Stomach (tissue), 9 donors: ENCODE results near the gene PNKP. TPM values are rescaled to one million over a fixed set of nuclear protein-coding genes. Genes with fewer than 3 reads are reported as not detected.

Experiments used
- DNase-seq, 2 donors: peaks; one replicate each; pipeline versions ENCODE4 v3.0.0 to v3.0.0-alpha.2; 2013 to 2019
- H3K27ac ChIP-seq, 5 donors: fragments of 200-600 bp in 4 of 5; sonication (generic) in 4 of 5; one replicate each; pipeline ENCODE4 v1.5.1; 2013 to 2019; ENCODE audit warnings: mild to moderate bottlenecking in 1 of 5, moderate library complexity in 1 of 5
- H3K27me3 ChIP-seq, 3 donors: fragments of 200-600 bp; sonication (generic); one replicate each; pipeline ENCODE4 v1.5.1; 2017 to 2019; ENCODE audit warnings: mixed run types in 1 of 3
- H3K36me3 ChIP-seq, 4 donors: fragments of 200-600 bp; sonication (generic); 1 replicate in 3 of 4; 2 replicates in 1 of 4; pipeline ENCODE4 v1.5.1; 2016 to 2019
- H3K4me1 ChIP-seq, 4 donors: fragments of 200-600 bp; sonication (generic); one replicate each; pipeline ENCODE4 v1.5.1; 2016 to 2019
- H3K4me3 ChIP-seq, 4 donors: fragments of 200-600 bp; sonication (generic) in 3 of 4; one replicate each; pipeline ENCODE4 v1.5.1; 2016 to 2019; ENCODE audit warnings: mild to moderate bottlenecking in 1 of 4
- H3K9me3 ChIP-seq, 4 donors: fragments of 200-600 bp; sonication (generic); one replicate each; pipeline ENCODE4 v1.5.1; 2016 to 2019
- EP300 ChIP-seq: sonication (generic); formaldehyde crosslinking; IDR thresholded peaks from one replicate; pipeline ENCODE4 v1.6.1; 2017; ENCODE audit warnings: antibody characterized with exemption
- POLR2A ChIP-seq, 4 donors: fragments of 450-650 bp; IDR thresholded peaks; one replicate each; pipeline ENCODE4 v1.6.1; 2016; ENCODE audit warnings: antibody characterized with exemption in 4 of 4, control low read depth in 2 of 4, mild to moderate bottlenecking in 1 of 4, moderate library complexity in 1 of 4
- POLR2AphosphoS5 ChIP-seq, 3 donors: sonication (generic); formaldehyde crosslinking; IDR thresholded peaks; one replicate each; pipeline ENCODE4 v1.6.1; 2016; ENCODE audit warnings: antibody characterized with exemption in 3 of 3
- WGBS, 5 donors: extraction: QIAGEN DNeasy Blood & Tissue Kit in 3 of 5; methylation state at CpG; one replicate each; pipeline versions ENCODE4 v1.1.5 to v1.1.7; 2013 to 2018; 5-methylcytosine and 5-hydroxymethylcytosine counted together
- intact Hi-C: fragments of 100-400 bp; cut with DNase I; formaldehyde crosslinking; loops from one replicate; pipeline ENCODE4 v1.15.1; 2023; ENCODE audit warnings: low total_unique reads
- polyA plus RNA-seq, 3 donors: library from polyadenylated mRNA; stranded (reverse); fragments of 200-250 nt; gene quantifications; one replicate each; pipeline ENCODE4 v1.2.3, GENCODE V29; 2013
- total RNA-seq, 5 donors: library from RNA; depleted of rRNA; stranded (reverse); fragments of >200 nt; gene quantifications; one replicate each; pipeline versions ENCODE4 v1.1.0 to v1.2.3, GENCODE V29; 2014 to 2016
- TF ChIP-seq, protein P1 (sequence below), 7 experiments: fragments of 450-650 bp in 4 of 7; fragments of 200-600 bp in 3 of 7; sonication (generic) in 3 of 7; IDR thresholded peaks; one replicate each; pipeline ENCODE4 v1.5.1; 2016 to 2019; ENCODE audit warnings: antibody characterized with exemption in 7 of 7, control low read depth in 2 of 7, mild to moderate bottlenecking in 1 of 7
- donor health status: healthy with polysubstance abuse.
- donor health status: Bipolar disorder and iron deficiency.
- donor health status: healthy.

PNKP gene
- total and polyA plus RNA-seq, 8 donors = 30.3 to 208 (median 57.9) TPM

DNA sequence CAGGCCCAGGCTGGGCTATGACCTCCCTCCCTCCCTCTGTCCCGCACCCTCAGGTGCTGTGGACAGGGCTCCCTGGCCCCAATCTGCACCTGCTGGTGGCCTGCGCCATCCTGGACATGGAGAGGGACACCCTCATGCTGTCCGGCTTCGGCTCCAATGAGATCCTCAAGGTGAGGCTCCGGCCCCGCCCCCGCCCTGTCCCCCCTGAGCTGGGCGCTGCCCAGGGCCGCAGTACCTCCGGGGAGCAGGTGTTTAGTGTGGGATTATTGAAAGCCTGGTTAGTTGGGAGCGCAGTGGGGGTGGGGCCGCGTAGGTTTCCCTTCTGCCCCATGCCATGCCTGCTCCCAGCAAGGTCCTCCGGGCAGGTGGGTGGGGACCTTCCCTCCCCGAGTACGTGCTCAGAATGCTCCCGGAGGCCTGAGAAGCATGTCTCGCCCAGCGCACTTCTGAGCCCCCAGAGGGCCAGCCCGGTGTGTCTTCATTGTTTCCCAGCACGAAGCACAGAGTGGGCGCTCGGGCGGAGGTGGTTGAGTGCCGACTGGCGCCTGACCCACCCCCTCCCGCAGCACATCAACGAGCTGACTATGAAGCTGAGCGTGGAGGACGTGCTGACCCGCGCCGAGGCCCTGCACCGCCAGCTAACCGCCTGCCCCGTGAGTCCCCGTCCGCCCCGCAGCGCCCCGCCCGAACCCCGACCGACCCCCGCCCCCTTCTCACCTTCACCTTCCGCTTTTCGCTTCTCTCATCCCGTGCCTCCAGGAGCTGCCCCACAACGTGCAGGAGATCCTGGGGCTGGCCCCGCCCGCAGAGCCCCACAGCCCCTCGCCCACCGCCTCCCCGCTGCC is 20.5 kb upstream of the PNKP start:
- intact Hi-C loops = no loop called here
- TF ChIP-seq POLR2AphosphoS5 (IDR thresholded peaks at IDR 0.05) (no peak), POLR2A (IDR thresholded peaks at IDR 0.05) (no peak), EP300 (no peak)
- TF ChIP-seq, protein P1, sequence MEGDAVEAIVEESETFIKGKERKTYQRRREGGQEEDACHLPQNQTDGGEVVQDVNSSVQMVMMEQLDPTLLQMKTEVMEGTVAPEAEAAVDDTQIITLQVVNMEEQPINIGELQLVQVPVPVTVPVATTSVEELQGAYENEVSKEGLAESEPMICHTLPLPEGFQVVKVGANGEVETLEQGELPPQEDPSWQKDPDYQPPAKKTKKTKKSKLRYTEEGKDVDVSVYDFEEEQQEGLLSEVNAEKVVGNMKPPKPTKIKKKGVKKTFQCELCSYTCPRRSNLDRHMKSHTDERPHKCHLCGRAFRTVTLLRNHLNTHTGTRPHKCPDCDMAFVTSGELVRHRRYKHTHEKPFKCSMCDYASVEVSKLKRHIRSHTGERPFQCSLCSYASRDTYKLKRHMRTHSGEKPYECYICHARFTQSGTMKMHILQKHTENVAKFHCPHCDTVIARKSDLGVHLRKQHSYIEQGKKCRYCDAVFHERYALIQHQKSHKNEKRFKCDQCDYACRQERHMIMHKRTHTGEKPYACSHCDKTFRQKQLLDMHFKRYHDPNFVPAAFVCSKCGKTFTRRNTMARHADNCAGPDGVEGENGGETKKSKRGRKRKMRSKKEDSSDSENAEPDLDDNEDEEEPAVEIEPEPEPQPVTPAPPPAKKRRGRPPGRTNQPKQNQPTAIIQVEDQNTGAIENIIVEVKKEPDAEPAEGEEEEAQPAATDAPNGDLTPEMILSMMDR (IDR thresholded peaks at IDR 0.05) = no peak
- Histone ChIP-seq H3K4me3 (no peak overlapping the region), H3K36me3 (peaks cover 27 to 62% (median 60%) of the 10 kb centered on the region in 4 donors), H3K9me3 (no peaks in the 10 kb centered on the region), H3K27ac (no peak overlapping the region), H3K27me3 (peaks cover 0 to 28% (median 16%) of the 10 kb centered on the region in 3 donors), H3K4me1 (peaks cover 6 to 27% (median 16%) of the 10 kb centered on the region in 4 donors)
- DNase-seq = peak in 1 of 2 donors; percentile 68
- 42 to 82% (median 80%) methylated on average over 32 to 54 of the region's 54 CpGs for whole genome bisulfite sequencing, 5 donors

DNA sequence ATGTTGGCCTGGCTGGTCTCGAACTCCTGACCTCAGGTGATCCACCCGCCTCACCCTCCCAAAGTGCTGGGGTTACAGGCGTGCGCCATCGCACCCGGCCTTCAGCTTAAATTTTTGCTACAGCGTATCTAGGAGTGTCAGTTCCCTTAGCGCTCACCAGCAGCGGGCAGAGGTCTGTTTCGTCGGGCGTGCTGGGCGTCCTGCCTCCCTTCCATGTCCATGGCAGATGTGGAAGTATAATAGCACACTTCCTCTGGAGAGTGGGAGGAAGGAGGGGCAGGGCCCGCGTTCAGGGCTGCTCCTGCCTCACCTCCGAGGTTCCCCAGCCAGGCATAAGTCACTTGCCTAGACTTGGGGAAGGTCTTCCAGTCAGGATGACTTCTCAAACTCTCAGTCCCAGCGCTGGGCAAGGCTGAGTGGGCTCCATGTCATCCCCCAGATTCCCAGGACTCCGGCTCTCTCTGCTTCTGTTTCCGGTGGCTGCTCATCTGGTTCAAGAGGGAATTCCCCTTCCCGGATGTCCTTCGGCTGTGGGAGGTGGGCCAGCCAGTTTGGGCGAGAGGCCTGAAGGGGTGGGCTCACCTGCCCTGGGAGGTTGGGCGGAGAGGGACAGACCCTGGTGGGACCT is 19.8 kb upstream of the PNKP start:
- DNase-seq = peak in 1 of 2 donors; percentile 53
- 64 to 85% (median 76%) methylated on average over 17 to 23 of the region's 23 CpGs for WGBS, 5 donors
- Histone ChIP-seq H3K4me1 (peaks cover 6 to 27% (median 16%) of the 10 kb centered on the region in 4 donors), H3K27ac (no peak overlapping the region), H3K9me3 (no peaks in the 10 kb centered on the region), H3K36me3 (peaks cover 34 to 70% (median 68%) of the 10 kb centered on the region in 4 donors), H3K4me3 (no peak overlapping the region), H3K27me3 (peaks cover 0 to 22% (median 16%) of the 10 kb centered on the region in 3 donors)
- TF ChIP-seq, protein P1 (IDR thresholded peaks at IDR 0.05) = no peak
- intact Hi-C loops = no loop called here

DNA sequence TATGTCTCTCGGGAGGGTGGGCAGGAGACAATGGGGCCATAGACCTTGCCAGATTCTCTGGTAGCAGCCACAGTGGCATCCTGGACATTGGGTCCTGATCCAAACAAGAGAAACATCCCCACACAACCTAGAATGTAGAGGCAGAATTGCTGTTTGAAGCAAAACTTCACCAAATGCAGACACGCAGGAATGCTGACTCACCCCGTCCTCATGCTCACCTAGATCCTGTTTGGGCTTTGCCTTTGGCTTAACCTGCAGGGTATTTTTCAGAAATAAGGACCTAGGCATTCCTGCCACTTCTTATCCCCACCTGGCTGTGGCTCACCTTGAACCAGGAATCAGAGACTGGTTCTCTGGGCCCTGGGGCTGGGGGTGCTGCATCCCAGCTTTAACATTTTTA is 17.4 kb upstream of the PNKP start:
- WGBS, 5 donors = 88 to 96% (median 95%) methylated on average over 3 of the region's 3 CpGs
- DNase-seq = no peak
- TF ChIP-seq POLR2AphosphoS5 (IDR thresholded peaks at IDR 0.05) (no peak), EP300 (no peak), POLR2A (IDR thresholded peaks at IDR 0.05) (no peak)
- TF ChIP-seq, protein P1 (IDR thresholded peaks at IDR 0.05) = no peak
- Histone ChIP-seq H3K4me3 (no peak overlapping the region), H3K4me1 (peaks cover 0 to 13% (median 2%) of the 10 kb centered on the region in 4 donors), H3K27me3 (peaks cover 0 to 2% (median 2%) of the 10 kb centered on the region in 3 donors), H3K36me3 (peaks cover 57 to 94% (median 92%) of the 10 kb centered on the region in 4 donors), H3K27ac (no peak overlapping the region), H3K9me3 (no peaks in the 10 kb centered on the region)
- intact Hi-C loops = no loop called here

DNA sequence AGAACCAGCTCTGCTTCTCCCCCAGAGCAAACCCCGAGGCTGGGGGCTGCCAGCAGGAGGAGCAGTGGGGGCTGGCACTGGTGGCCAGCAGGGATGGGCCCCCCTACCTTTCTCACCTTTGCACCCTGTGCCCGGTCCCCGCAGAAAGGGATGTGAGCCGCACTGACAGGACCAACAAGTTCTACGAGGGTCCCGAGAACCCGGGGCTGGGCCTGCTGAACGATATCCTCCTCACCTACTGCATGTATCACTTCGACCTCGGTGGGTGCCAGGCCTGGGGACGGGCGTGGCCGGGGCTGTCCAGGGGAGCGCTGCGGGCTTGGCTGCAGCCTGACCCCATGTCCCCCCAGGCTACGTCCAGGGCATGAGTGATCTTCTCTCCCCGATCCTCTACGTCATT is 16.7 kb upstream of the PNKP start:
- Histone ChIP-seq H3K36me3 (peaks cover 57 to 100% (median 97%) of the 10 kb centered on the region in 4 donors), H3K4me1 (peaks cover 2 to 13% (median 4%) of the 10 kb centered on the region in 4 donors), H3K9me3 (no peaks in the 10 kb centered on the region), H3K4me3 (no peak overlapping the region), H3K27ac (no peak overlapping the region), H3K27me3 (no peaks in the 10 kb centered on the region)
- intact Hi-C loops = no loop called here
- 90 to 97% (median 92%) methylated on average over 18 of the region's 18 CpGs for WGBS, 5 donors
- DNase-seq = no peak
- no peak for TF ChIP-seq EP300
- TF ChIP-seq, protein P1 (IDR thresholded peaks at IDR 0.05) = no peak
- TF ChIP-seq POLR2A (IDR thresholded peaks at IDR 0.05) = no peak
- TF ChIP-seq POLR2AphosphoS5 (IDR thresholded peaks at IDR 0.05) = no peak
